GM21528 (cell line): ENCODE measurements around the gene IL12B.

ENCODE experiments used
- ATAC-seq: cut with Tn5 transposase; IDR thresholded peaks from one replicate; pipeline ENCODE4 v1.9.1; 2021; ENCODE audit warnings: mild to moderate bottlenecking, moderate library complexity; ENCODE audit not compliant: unreplicated experiment, low FRiP score

IL12B gene

GRCh38 chr5:159336586-159336985 is 6.3 kb upstream of the IL12B start:
- no peak for ATAC-seq

- ATAC-seq = no peak
Observed at GRCh38 chr5:159333545-159333925, 3.2 kb upstream of the IL12B start.

- no peak for ATAC-seq
Observed at GRCh38 chr5:159332800-159333544, 2.7 kb upstream of the IL12B start.

GRCh38 chr5:159331093-159331973 is 1.0 kb upstream of the IL12B start:
- peak; percentile 75 for ATAC-seq

- no peak for ATAC-seq
Observed at GRCh38 chr5:159324986-159325385, 5.3 kb downstream of the IL12B start.

- no peak for ATAC-seq
Observed at GRCh38 chr5:159324102-159324755, 6.1 kb downstream of the IL12B start.

GRCh38 chr5:159322180-159322579 is 8.1 kb downstream of the IL12B start:
- ATAC-seq = no peak

GRCh38 chr5:159319832-159320231 is 10.5 kb downstream of the IL12B start:
- ATAC-seq = no peak

- ATAC-seq = no peak
Observed at GRCh38 chr5:159319363-159319762, 10.9 kb downstream of the IL12B start.

GRCh38 chr5:159318448-159318847 is 11.8 kb downstream of the IL12B start:
- no peak for ATAC-seq

GRCh38 chr5:159317849-159318248 is 12.4 kb downstream of the IL12B start:
- ATAC-seq = no peak

GRCh38 chr5:159316519-159317383 is 13.5 kb downstream of the IL12B start:
- no peak for ATAC-seq

- ATAC-seq = no peak
Observed at GRCh38 chr5:159313197-159313596, 17.1 kb downstream of the IL12B start.

- no peak for ATAC-seq
Observed at GRCh38 chr5:159311063-159311462, 19.2 kb downstream of the IL12B start.

- no peak for ATAC-seq
Observed at GRCh38 chr5:159310511-159310910, 19.8 kb downstream of the IL12B start.

- ATAC-seq = no peak
Observed at GRCh38 chr5:159309689-159310433, 20.4 kb downstream of the IL12B start.

GRCh38 chr5:159304961-159305595 is 25.2 kb downstream of the IL12B start:
- ATAC-seq = no peak

- no peak for ATAC-seq
Observed at GRCh38 chr5:159303286-159303685, 27.0 kb downstream of the IL12B start.
